Neural cell (in vitro differentiated cells): ENCODE data around the gene TULP4. TPM values are rescaled to one million over a fixed set of nuclear protein-coding genes. Genes with fewer than 3 reads are reported as not detected.

Experiments
- H2AFZ ChIP-seq: fragments of 200-600, 300-800 bp; sonication (generic), shearing (Covaris generic); 2 replicates; pipeline ENCODE4 v1.6.0; 2014; ENCODE audit warnings: low read depth, mild to moderate bottlenecking, antibody characterized with exemption, low read length, moderate library complexity
- H3F3A ChIP-seq: fragments of 200-600 bp; shearing (Covaris generic); 2 replicates; pipeline ENCODE4 v1.6.1; 2016; ENCODE audit warnings: mild to moderate bottlenecking, moderate library complexity, mixed read lengths, antibody characterized with exemption, low read length; ENCODE audit not compliant: insufficient read depth, poor library complexity, severe bottlenecking
- H3K27ac ChIP-seq: fragments of 200-600, 300-800 bp; sonication (generic), shearing (Covaris generic); 2 replicates; pipeline ENCODE4 v1.5.1; 2014; ENCODE audit warnings: mild to moderate bottlenecking, low read length, moderate library complexity
- H3K27me3 ChIP-seq: fragments of 300-800, 200-600 bp; sonication (generic), shearing (Covaris generic); 2 replicates; pipeline ENCODE4 v1.6.0; 2014; ENCODE audit warnings: mild to moderate bottlenecking, low read depth, low read length, moderate library complexity; ENCODE audit not compliant: insufficient read depth
- H3K36me3 ChIP-seq: fragments of 300-800, 200-600 bp; sonication (generic), shearing (Covaris generic); 2 replicates; pipeline ENCODE4 v1.5.1; 2014; ENCODE audit warnings: mild to moderate bottlenecking, antibody characterized with exemption, low read length, moderate library complexity; ENCODE audit not compliant: insufficient read depth
- H3K4me2 ChIP-seq: fragments of 300-800, 200-600 bp; sonication (generic), shearing (Covaris generic); 2 replicates; pipeline ENCODE4 v1.6.0; 2014; ENCODE audit warnings: mild to moderate bottlenecking, low read length
- H3K4me3 ChIP-seq: fragments of 300-800, 200-600 bp; sonication (generic), shearing (Covaris generic); 2 replicates; pipeline ENCODE4 v1.5.1; 2014; ENCODE audit warnings: mild to moderate bottlenecking, low read length, moderate library complexity
- H3K79me2 ChIP-seq: fragments of 200-600 bp; shearing (Covaris generic); replicated peaks from 2 replicates; pipeline ENCODE4 v1.6.0; 2014; ENCODE audit warnings: mild to moderate bottlenecking, low read length, moderate library complexity; ENCODE audit not compliant: insufficient read depth
- H3K9ac ChIP-seq: fragments of 300-800, 200-600 bp; sonication (generic), shearing (Covaris generic); 2 replicates; pipeline ENCODE4 v1.6.1; 2016; ENCODE audit warnings: mild to moderate bottlenecking, low read length, mixed read lengths
- H3K9me2 ChIP-seq: fragments of 200-600 bp; shearing (Covaris generic); 2 replicates; pipeline ENCODE4 v1.6.1; 2016; ENCODE audit warnings: mild to moderate bottlenecking, low read length, mixed read lengths; ENCODE audit not compliant: insufficient read depth
- H3K9me3 ChIP-seq: fragments of 200-600, 300-800 bp; sonication (generic), shearing (Covaris generic); 2 replicates; pipeline ENCODE4 v1.6.1; 2016; ENCODE audit warnings: mild to moderate bottlenecking, mixed run types, low read length, moderate library complexity, mixed read lengths
- H4K20me1 ChIP-seq: fragments of 200-600 bp; shearing (Covaris generic); 2 replicates; pipeline ENCODE4 v1.6.1; 2016; ENCODE audit warnings: mild to moderate bottlenecking, mixed run types; ENCODE audit not compliant: insufficient read depth
- EP300 ChIP-seq: fragments of 450-650 bp; conservative IDR thresholded peaks from 2 replicates; pipeline ENCODE4 v1.6.1; 2014; ENCODE audit warnings: antibody characterized with exemption, mild to moderate bottlenecking, moderate library complexity; ENCODE audit not compliant: poor library complexity, severe bottlenecking
- EZH2 ChIP-seq: fragments of 200-600, 300-800 bp; shearing (Covaris generic), sonication (generic); IDR thresholded peaks from 2 replicates; pipeline ENCODE4 v1.6.1; 2014; ENCODE audit warnings: antibody characterized with exemption, low read length, borderline replicate concordance, mild to moderate bottlenecking; ENCODE audit not compliant: insufficient read depth, poor library complexity, severe bottlenecking
- MXI1 ChIP-seq: fragments of 450-650 bp; conservative IDR thresholded peaks from 2 replicates; pipeline ENCODE4 v1.6.1; 2014; ENCODE audit warnings: antibody characterized with exemption, mild to moderate bottlenecking; ENCODE audit not compliant: poor library complexity, severe bottlenecking
- POLR2AphosphoS5 ChIP-seq: IDR thresholded peaks from 2 replicates; pipeline ENCODE4 v1.6.1; 2012
- RAD21 ChIP-seq: fragments of 450-650 bp; conservative IDR thresholded peaks from 2 replicates; pipeline ENCODE4 v1.6.1; 2014; ENCODE audit warnings: antibody characterized with exemption, mild to moderate bottlenecking, moderate library complexity
- SMC3 ChIP-seq: fragments of 450-650 bp; conservative IDR thresholded peaks from 2 replicates; pipeline ENCODE4 v1.6.1; 2014; ENCODE audit warnings: antibody characterized with exemption, mild to moderate bottlenecking, moderate library complexity; ENCODE audit not compliant: poor library complexity
- TAF1 ChIP-seq: IDR thresholded peaks from 2 replicates; pipeline ENCODE4 v1.6.1; 2012; ENCODE audit warnings: low read depth
- polyA plus RNA-seq: library from polyadenylated mRNA; depleted of rRNA; stranded (reverse); fragments of >200 nt; gene quantifications from 2 replicates; pipeline ENCODE4 v1.2.3, GENCODE V29; 2014
- TF ChIP-seq, protein P1 (sequence below): IDR thresholded peaks from 2 replicates; pipeline ENCODE4 v1.6.1; 2012; ENCODE audit warnings: borderline replicate concordance
- TF ChIP-seq, protein P2 (sequence below): fragments of 450-650 bp; IDR thresholded peaks from 2 replicates; pipeline ENCODE4 v1.5.1; 2014; ENCODE audit warnings: antibody characterized with exemption, mild to moderate bottlenecking, moderate library complexity; ENCODE audit not compliant: poor library complexity, severe bottlenecking

TULP4 gene
- polyA plus RNA-seq, 1 donor from 2014 or later, result 30.6 TPM

DNA sequence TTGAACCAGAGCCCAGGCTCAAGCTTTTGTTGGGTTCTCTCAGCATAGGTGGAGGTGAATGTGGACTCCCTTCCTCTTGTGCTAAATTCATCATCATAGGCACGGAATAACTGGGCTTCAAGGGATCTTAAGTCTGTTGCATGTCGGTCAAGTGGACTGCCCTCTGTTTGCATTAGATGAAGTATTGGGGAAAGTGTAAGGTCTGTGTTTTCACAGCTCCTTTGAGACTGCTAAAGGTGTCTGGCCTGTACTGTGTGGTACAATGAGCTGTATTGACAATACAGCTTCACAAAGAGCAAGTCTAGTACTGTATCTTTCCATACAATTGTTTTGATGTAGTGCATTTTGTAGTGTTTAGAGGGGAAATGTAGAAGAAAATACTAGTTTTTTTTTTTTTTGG is 34.3 kb upstream of the TULP4 start:
- Histone ChIP-seq H3K36me3 (no peaks in the 10 kb centered on the region), H3K4me3 (no peak overlapping the region), H3K79me2 (peaks cover 24% of the 10 kb centered on the region), H3F3A (no peaks in the 10 kb centered on the region), H4K20me1 (no peaks in the 10 kb centered on the region), H3K9me2 (no peaks in the 10 kb centered on the region), H3K27me3 (no peaks in the 10 kb centered on the region), H3K4me2 (no peak overlapping the region), H3K27ac (no peak overlapping the region), H2AFZ (no peak overlapping the region), H3K9ac (no peak overlapping the region), H3K9me3 (no peaks in the 10 kb centered on the region)
- TF ChIP-seq EZH2, result no peak

DNA sequence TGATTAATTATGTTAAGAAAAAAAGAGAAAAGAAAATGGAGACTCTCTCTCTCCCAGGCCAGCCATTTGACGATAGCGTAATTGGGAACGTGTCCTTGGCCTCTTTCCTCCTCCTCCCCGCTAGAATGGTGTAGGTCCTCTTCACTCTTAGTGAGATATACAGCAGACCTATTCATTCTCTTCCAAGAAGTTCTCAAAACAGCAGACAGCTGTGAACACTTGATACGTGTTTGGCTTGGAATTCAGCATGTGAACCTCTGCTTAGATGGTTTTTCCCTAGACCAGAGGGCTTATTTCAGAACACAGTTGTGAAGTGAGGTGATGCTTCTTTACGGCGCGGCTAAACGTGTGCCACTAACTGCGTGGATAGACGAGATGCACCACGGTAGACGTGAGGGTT is 32.6 kb upstream of the TULP4 start:
- Histone ChIP-seq H3K9me2 (no peaks in the 10 kb centered on the region), H4K20me1 (no peaks in the 10 kb centered on the region), H3K36me3 (no peaks in the 10 kb centered on the region), H3K27ac (no peak overlapping the region), H3K9ac (no peak overlapping the region), H3K4me2 (no peak overlapping the region), H3K4me3 (no peak overlapping the region), H3F3A (no peaks in the 10 kb centered on the region), H3K79me2 (peaks cover 21% of the 10 kb centered on the region), H2AFZ (no peak overlapping the region), H3K27me3 (no peaks in the 10 kb centered on the region), H3K9me3 (no peaks in the 10 kb centered on the region)
- TF ChIP-seq TAF1, result no peak
- TF ChIP-seq, protein P1, sequence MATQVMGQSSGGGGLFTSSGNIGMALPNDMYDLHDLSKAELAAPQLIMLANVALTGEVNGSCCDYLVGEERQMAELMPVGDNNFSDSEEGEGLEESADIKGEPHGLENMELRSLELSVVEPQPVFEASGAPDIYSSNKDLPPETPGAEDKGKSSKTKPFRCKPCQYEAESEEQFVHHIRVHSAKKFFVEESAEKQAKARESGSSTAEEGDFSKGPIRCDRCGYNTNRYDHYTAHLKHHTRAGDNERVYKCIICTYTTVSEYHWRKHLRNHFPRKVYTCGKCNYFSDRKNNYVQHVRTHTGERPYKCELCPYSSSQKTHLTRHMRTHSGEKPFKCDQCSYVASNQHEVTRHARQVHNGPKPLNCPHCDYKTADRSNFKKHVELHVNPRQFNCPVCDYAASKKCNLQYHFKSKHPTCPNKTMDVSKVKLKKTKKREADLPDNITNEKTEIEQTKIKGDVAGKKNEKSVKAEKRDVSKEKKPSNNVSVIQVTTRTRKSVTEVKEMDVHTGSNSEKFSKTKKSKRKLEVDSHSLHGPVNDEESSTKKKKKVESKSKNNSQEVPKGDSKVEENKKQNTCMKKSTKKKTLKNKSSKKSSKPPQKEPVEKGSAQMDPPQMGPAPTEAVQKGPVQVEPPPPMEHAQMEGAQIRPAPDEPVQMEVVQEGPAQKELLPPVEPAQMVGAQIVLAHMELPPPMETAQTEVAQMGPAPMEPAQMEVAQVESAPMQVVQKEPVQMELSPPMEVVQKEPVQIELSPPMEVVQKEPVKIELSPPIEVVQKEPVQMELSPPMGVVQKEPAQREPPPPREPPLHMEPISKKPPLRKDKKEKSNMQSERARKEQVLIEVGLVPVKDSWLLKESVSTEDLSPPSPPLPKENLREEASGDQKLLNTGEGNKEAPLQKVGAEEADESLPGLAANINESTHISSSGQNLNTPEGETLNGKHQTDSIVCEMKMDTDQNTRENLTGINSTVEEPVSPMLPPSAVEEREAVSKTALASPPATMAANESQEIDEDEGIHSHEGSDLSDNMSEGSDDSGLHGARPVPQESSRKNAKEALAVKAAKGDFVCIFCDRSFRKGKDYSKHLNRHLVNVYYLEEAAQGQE, result no peak
- no peak for TF ChIP-seq RAD21
- no peak for TF ChIP-seq SMC3
- TF ChIP-seq EP300, result no peak
- TF ChIP-seq, protein P2, sequence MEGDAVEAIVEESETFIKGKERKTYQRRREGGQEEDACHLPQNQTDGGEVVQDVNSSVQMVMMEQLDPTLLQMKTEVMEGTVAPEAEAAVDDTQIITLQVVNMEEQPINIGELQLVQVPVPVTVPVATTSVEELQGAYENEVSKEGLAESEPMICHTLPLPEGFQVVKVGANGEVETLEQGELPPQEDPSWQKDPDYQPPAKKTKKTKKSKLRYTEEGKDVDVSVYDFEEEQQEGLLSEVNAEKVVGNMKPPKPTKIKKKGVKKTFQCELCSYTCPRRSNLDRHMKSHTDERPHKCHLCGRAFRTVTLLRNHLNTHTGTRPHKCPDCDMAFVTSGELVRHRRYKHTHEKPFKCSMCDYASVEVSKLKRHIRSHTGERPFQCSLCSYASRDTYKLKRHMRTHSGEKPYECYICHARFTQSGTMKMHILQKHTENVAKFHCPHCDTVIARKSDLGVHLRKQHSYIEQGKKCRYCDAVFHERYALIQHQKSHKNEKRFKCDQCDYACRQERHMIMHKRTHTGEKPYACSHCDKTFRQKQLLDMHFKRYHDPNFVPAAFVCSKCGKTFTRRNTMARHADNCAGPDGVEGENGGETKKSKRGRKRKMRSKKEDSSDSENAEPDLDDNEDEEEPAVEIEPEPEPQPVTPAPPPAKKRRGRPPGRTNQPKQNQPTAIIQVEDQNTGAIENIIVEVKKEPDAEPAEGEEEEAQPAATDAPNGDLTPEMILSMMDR, result no peak
- TF ChIP-seq POLR2AphosphoS5, result no peak
- TF ChIP-seq EZH2, result no peak
- TF ChIP-seq MXI1, result no peak
